Astrocyte of the spinal cord (primary cell): Measurements from ENCODE around the gene MCC.

Experiments
- DNase-seq: peaks from one replicate; pipeline ENCODE4 v3.0.0; 2011; ENCODE audit warnings: low read depth, low spot score
- H3K4me3 ChIP-seq: 2 replicates; pipeline ENCODE4 v1.5.1; 2011; ENCODE audit warnings: low read depth, mild to moderate bottlenecking, low read length, moderate library complexity
- CTCF ChIP-seq: IDR thresholded peaks from 2 replicates; pipeline ENCODE4 v1.5.1; 2012; ENCODE audit warnings: low read depth, mild to moderate bottlenecking, low read length, inconsistent platforms
- in situ Hi-C: cut with HindIII; loops from 2 replicates; pipeline ENCODE4 v1.10.0; 2017; ENCODE audit warnings: low sequenced_read_pairs

Gene MCC

GRCh38 chr5:113319256-113320053 lies 168.8 kb downstream of the MCC start:
- TF ChIP-seq CTCF, result no peak

GRCh38 chr5:113317636-113318035 lies 170.6 kb downstream of the MCC start:
- DNase-seq, result no peak
- in situ Hi-C loops, result no loop called here
- no peak for TF ChIP-seq CTCF
- no peak overlapping the region for H3K4me3 ChIP-seq

More at GRCh38 chr5:113319256-113320053, 168.8 kb downstream of the MCC start:
- DNase-seq, result no peak
- in situ Hi-C loops, result no loop called here
- H3K4me3 ChIP-seq, result no peak overlapping the region

- in situ Hi-C loops, result no loop called here
These were observed 177.0 kb downstream of the MCC start for GRCh38 chr5:113311301-113311700.

GRCh38 chr5:113302120-113302519 lies 186.1 kb downstream of the MCC start:
- no peak overlapping the region for H3K4me3 ChIP-seq
- TF ChIP-seq CTCF, result no peak
- no peak for DNase-seq
- in situ Hi-C loops, result no loop called here

More at GRCh38 chr5:113311301-113311700, 177.0 kb downstream of the MCC start:
- DNase-seq, result no peak
- H3K4me3 ChIP-seq, result no peak overlapping the region
- no peak for TF ChIP-seq CTCF

- no peak for TF ChIP-seq CTCF
- in situ Hi-C loops, result no loop called here
- no peak overlapping the region for H3K4me3 ChIP-seq
- DNase-seq, result no peak
These were observed 188.7 kb downstream of the MCC start for GRCh38 chr5:113299591-113299990.

- in situ Hi-C loops, result no loop called here
- H3K4me3 ChIP-seq, result no peak overlapping the region
- no peak for TF ChIP-seq CTCF
- DNase-seq, result peak; percentile 36
These were observed 191.6 kb downstream of the MCC start for GRCh38 chr5:113296676-113297075.
